Mononuclear cell (primary cell): ENCODE data around the gene TGOLN2. TPM values are rescaled to one million over a fixed set of nuclear protein-coding genes. Genes with fewer than 3 reads are reported as not detected.
"Not testable (repeated sequence)": the region's sequence is repeated elsewhere in the genome, so short reads cannot be mapped to it uniquely, and the experiment has no call there.

Experiments used
- H3K27me3 ChIP-seq: 2 replicates; pipeline ENCODE4 v1.6.0; 2011; ENCODE audit warnings: low read length, control low read depth; ENCODE audit not compliant: insufficient read depth
- H3K4me1 ChIP-seq: 2 replicates; pipeline ENCODE4 v1.5.1; 2011; ENCODE audit warnings: mild to moderate bottlenecking, low read length, control low read depth; ENCODE audit not compliant: insufficient read depth
- H3K4me3 ChIP-seq: 2 replicates; pipeline ENCODE4 v1.5.1; 2011; ENCODE audit warnings: mild to moderate bottlenecking, low read length, moderate library complexity
- H3K9me3 ChIP-seq: 2 replicates; pipeline ENCODE4 v1.5.1; 2011; ENCODE audit warnings: low read depth, mild to moderate bottlenecking, control low read depth, low read length
- total RNA-seq: library from RNA; depleted of rRNA; stranded (reverse); fragments of >200 nt; gene quantifications from one replicate; pipeline ENCODE4 v1.2.3, GENCODE V29; 2012

Gene TGOLN2
- 154 TPM for total RNA-seq

DNA sequence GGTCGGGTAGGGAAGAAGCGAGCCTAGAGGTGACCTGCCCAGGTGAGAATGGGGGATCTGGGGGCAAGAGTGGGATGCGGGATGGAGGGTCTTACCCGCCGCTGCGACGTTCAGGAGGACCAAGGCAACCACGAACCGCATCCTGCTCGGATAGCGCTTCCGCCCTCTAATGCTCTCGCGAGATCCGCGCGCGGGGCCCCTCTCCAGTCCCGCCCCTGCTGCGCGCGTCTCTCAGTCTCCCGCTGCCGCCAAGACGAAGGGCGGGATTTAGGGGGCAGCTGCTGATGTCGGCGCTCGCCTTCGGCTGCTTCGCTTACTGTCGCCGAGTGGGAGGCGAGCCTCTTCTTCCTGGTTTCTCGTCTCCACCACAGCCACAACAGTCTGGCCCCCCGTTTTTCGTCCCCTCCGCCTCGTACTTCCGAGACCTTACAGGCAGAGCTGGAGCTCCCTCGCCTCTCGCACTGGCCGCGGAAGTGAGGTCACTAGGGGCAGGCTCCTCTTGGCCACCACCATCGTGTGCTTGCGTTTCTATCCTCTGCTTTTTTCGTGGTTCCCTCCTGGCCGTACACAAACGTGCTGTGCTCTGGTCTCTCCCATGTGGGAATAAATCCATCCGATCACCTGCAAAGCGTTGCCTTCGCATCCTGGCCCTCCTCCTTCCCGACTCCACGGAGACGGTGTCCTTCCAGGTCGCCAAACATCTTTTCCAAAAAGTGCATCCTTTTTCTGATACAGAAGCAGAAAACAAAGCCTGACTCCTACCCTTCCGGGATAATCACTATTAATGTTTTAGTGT lies at the start of gene TGOLN2:
Gene TGOLN2, minus strand, starts transcription at position 168 of the 796 bp plus-strand sequence. Its CDS starts 27 bp downstream, at position 141.
- Histone ChIP-seq H3K9me3 (no peaks in the 10 kb centered on the region), H3K4me3 (peak within 1 kb of the TSS; percentile 84), H3K27me3 (no peaks in the 10 kb centered on the region), H3K4me1 (peaks cover 47% of the 10 kb centered on the region)

DNA sequence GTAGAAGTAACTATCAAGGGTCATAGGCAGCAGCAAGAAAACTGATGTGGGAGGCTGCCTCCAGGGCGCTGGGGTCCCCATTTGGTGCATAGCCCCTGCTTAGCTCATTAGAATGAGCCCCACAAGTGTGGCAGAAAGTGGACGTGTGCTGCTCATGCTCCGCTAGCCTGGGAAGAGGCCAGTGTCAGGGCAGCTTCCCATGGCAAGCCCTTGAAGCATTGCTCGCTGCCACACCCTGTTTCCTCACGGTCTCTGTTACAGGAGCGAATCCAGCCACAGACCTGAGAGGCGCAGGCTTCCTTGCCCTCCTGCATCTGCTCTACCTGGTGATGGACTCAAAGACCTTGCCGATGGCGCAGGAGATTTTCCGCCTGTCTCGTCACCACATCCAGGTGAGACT lies 49.3 kb upstream of the TGOLN2 start:
- no peaks in the 10 kb centered on the region for H3K27me3 ChIP-seq
- no peaks in the 10 kb centered on the region for H3K4me1 ChIP-seq
- H3K9me3 ChIP-seq, result peaks cover 6% of the 10 kb centered on the region
- H3K4me3 ChIP-seq, result no peak overlapping the region

DNA sequence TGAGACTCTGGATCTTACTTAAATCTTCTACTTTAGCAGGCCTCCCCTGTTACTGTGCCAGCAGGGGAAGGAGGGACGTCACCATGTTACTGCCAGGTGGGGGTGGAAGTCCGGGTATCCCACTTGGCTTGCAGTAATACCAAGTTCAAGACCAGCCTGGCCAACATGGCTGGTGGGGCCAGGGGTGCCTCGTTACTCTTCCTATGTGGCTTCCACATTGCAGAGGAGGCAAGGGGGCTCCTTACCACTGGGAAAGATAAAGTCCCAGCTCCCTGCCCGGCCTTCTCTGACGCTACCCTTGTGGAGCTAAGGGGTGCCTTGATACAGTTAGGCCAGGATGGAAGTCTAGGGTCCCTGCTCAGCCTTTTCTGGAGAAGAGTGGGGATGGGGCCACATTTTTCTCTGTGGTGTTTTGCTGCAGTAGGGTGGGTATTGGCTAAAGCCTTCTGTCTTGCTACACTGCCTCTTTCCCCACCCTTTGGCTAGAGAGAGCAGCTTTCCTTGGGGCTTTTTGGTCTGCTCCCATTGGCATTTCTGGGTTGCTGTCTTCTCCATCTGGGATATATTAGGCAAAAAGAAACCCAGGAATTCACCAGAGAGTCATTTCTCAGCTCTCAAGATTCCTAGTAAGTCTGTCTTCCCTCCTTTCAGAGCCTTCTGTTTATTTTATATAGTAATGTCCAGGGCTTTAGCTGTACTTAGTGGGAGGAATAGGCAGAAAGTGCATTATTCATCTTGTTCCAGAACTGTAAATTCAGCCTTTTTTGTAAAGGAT lies 48.7 kb upstream of the TGOLN2 start:
- Histone ChIP-seq H3K4me3 (no peak overlapping the region), H3K4me1 (no peaks in the 10 kb centered on the region), H3K9me3 (peaks cover 6% of the 10 kb centered on the region), H3K27me3 (no peaks in the 10 kb centered on the region)

DNA sequence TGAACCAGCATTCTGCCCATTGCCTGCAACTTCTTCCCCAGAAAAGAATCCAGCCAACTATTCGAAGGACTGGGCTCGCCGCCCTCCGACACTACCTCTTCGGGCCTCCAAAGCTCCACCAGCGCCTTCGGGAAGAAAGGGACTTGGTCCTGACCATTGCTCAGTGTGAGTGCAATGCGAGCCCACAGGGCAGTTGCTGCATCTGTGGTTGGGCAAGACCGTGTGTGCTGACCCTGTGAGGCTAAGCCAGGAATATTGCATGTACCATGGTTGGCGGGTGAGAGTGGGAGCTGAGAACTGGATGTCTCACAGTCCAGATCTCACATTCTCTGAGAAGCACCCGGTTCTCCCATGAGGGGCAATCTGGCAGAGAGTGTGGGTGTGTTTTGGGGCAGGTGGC lies 43.3 kb upstream of the TGOLN2 start:
- Histone ChIP-seq H3K9me3 (no peaks in the 10 kb centered on the region), H3K27me3 (no peaks in the 10 kb centered on the region), H3K4me1 (no peaks in the 10 kb centered on the region), H3K4me3 (no peak overlapping the region)

DNA sequence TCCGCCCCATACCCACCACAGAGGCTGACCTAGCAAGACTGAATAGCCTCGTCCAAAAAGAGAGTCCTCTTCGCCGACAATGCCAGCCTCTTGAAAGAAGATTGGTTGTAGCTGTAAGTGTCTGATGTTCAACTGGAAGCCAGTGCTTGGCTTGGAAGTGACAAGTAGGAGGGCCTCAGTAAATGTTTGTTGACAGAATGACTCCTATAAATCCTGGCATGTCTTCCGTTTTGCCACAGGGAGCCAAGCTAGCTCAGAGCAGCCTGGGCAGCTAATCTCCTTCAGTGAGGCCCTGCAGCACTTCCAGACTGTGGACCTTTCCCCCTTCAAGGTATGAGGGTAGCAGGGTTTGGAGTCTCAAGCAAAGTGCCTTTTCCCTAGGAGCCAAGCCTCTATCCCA lies 41.7 kb upstream of the TGOLN2 start:
- Histone ChIP-seq H3K9me3 (no peaks in the 10 kb centered on the region), H3K4me3 (no peak overlapping the region), H3K27me3 (no peaks in the 10 kb centered on the region), H3K4me1 (no peaks in the 10 kb centered on the region)

DNA sequence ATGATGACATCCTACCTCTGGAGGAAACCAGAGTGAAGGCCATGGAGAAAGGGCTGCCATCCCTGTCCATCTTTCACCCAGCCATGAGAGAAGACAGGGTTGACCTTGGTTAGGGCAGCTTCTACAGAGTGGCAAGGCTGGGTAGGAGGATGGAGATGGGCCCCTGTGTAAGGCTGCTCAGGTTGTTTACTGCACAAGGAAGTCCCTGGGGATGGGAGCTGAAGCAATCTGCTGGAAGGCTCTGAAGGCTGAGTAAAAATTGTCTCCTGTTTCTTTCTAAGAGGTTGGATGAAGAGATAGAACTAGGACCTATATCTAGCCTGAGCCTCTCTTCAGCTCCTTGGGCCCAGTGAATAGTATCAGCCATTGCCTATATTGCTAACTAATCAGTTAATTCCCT lies 41.1 kb upstream of the TGOLN2 start:
- Histone ChIP-seq H3K9me3 (no peaks in the 10 kb centered on the region), H3K27me3 (no peaks in the 10 kb centered on the region), H3K4me1 (no peaks in the 10 kb centered on the region)

DNA sequence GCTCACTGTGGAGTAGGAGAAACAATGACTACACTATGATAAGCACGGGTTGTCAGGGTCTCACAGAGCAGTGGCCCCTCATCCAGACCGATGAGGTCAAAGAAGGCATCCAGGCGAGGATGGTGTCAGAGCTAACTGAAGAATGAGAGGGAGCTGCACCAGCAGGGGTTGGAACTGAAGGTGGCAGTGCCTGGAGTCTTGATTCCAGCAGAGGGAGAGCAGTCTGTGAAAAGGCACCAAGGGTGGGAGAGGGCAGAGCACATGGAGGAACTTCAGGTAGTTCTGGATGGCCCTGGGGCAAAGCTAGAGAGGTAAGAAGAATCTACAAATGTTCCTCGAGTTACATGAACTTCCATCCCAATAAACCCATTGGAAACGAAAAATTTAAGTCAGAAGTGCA lies 39.4 kb upstream of the TGOLN2 start:
- H3K27me3 ChIP-seq, result no peaks in the 10 kb centered on the region
- no peak overlapping the region for H3K4me3 ChIP-seq
- H3K9me3 ChIP-seq, result no peaks in the 10 kb centered on the region
- H3K4me1 ChIP-seq, result no peaks in the 10 kb centered on the region

More for the DNA sequence above, 41.1 kb upstream of the TGOLN2 start:
- no peak overlapping the region for H3K4me3 ChIP-seq

DNA sequence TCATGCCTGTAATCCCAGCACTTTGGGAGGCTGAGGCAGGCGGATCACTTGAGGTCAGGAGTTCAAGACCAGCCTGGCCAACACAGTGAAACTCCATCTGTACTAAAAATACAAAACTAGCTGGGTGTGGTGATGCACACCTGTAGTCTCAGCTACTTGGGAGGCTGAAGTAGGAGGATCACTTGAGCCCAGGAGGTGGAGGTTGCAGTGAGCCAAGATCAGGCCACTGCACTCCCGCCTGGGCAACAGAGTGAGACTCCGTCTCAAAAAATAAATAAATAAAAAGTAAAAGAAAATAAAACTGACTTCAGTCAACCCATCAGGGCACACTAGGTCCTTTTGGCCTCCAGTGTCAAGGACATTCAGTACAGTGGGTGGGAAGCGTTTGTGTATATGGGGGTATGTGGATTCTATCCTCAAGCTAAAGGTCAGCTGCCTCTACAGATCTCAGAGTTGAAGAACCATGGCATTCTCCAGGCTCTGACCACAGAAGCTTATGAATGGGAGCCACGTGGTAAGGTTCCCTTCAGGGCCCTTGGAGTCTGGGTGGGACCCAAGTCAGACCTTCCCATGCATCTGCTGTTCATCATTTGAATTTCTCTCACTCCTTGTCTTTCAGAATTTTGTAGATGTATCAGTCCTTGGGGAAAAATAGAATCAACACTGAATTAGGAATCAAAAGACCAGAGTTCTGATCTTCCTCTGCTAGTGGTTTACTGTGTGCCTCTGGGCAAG lies 35.0 kb upstream of the TGOLN2 start:
- not testable (repeated sequence) for H3K9me3 ChIP-seq, H3K4me1 ChIP-seq

DNA sequence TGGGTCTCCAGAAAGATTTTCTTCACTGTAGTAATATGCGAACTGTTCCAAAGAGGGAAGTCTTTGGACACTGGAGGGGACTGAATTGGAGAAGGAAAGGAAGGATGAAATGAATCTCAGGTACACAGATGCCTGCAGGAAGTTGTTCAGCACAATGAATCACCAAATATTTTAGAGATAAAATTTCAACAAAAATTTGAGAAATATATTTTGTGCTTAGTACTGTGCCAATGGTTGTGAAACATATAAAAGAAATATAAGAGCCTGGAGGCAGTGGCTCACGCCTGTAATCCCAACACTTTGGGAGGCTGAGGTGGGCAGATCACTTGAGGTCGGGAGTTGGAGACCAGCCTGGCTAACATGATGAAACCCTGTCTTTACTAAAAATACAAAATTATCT lies 29.9 kb upstream of the TGOLN2 start:
- no peak overlapping the region for H3K4me3 ChIP-seq
- H3K4me1 ChIP-seq, result peaks cover 22% of the 10 kb centered on the region

More for the DNA sequence above, 35.0 kb upstream of the TGOLN2 start:
- not testable (repeated sequence) for H3K27me3 ChIP-seq, H3K4me3 ChIP-seq

DNA sequence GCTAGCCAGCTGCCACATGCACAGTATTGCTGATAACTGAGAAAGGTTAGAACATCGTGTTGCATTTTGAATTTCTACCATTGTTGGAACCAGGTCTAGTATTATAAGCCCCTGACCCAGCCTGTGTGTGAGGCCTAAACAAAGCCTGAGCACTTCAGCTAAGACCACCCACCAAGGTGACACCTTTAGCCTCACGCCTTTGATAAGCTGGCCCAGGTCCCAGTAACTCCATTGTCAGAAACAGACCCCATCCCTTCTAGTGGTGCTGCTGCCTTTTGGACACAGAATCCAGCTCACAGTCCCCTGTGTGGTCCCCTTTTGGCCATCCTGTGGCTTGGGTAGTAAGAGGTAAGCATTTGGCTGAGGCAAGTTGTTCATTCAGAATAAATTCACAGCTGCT lies 28.4 kb upstream of the TGOLN2 start:
- Histone ChIP-seq H3K4me3 (no peak overlapping the region), H3K4me1 (peaks cover 22% of the 10 kb centered on the region), H3K27me3 (no peaks in the 10 kb centered on the region), H3K9me3 (no peaks in the 10 kb centered on the region)

More for the DNA sequence above, 29.9 kb upstream of the TGOLN2 start:
- Histone ChIP-seq H3K27me3 (no peaks in the 10 kb centered on the region), H3K9me3 (no peaks in the 10 kb centered on the region)

DNA sequence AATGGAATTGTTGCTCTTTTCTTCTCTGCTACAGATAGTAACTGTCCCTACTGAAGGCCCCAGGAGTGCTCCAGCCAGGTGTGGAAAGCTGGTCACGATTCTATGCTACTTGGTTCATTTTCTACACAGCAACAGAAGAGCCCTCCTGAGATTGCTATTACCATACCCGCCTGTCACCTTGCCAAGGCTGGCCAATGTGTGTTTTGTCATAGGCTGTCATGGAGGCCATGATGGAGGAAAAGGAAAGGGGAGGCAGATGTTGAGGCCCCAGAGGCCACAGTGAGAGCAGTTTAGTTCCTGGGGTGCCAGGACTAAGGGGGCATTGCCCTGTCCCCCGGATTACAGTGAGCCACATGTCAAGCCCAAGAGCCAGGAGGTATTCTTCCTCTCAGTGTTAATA lies 27.7 kb upstream of the TGOLN2 start:
- H3K4me3 ChIP-seq, result peak overlapping the region; percentile 96
- no peaks in the 10 kb centered on the region for H3K27me3 ChIP-seq
- H3K9me3 ChIP-seq, result no peaks in the 10 kb centered on the region
- H3K4me1 ChIP-seq, result peaks cover 22% of the 10 kb centered on the region

DNA sequence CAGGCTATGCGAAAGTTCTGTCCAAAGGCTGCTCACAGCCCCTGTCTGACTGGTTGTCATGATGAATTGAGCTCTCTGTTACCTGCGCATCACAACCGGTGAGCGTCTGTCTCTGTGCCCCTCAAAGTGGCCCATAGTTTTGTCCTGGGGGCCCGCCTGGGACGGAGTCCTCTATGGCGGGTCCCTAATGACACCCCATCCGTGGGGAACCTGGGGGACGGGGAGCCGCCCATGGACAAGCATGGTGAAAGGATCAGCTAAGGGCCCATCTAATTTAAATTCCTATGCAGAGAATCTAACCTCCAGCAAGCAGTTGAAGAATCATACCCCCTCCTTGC lies 27.3 kb upstream of the TGOLN2 start:
- Histone ChIP-seq H3K9me3 (no peaks in the 10 kb centered on the region), H3K4me1 (peaks cover 22% of the 10 kb centered on the region), H3K4me3 (peak overlapping the region; percentile 96), H3K27me3 (no peaks in the 10 kb centered on the region)

DNA sequence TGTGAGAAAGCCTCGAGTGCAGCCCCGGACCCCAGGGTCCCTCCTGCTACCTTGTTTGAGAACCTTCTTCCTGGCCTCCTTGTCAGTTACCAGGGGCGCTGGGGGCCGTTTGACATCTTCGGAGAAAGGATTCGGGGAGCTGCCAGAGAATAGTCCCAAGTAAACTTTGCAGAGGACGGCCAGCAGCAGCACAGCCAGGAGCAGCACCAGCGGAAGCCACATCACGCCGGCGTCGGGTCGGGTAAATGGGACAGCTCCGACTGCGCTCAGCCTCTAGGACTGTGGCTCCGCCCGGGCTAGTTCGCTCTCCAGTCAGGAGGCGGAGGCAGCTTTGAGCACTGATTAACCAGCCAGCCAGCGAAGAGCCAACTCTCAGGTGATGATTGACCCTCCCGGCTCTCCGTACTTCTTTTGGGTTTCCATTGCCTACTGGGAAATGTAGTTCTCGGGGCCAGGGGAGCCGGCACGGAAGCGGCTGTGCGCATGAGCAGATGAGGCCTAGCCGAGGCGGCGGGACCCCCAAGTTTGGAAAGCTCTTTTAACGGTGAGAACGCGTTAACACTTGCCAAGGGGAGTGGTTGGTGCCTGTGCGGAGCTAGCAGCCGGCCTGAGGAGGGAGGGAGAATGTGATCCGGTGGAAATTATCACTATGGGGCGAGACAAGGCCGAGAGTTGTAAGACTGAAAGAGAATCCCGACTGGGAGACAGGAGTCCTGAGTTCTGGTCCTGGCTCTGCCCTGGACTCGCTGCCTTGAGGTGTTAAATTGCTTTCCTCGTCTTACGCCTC lies 26.7 kb upstream of the TGOLN2 start, which contains the start of the genes ELMOD3 and RETSAT:
Gene ELMOD3, plus strand, starts transcription at position 484 of the 787 bp plus-strand sequence. CDS start 2,430 bp downstream, outside the sequence.
Gene RETSAT, minus strand, starts transcription at position 243 of the 787 bp plus-strand sequence. Its CDS starts 21 bp downstream, at position 222.
- Histone ChIP-seq H3K27me3 (no peaks in the 10 kb centered on the region), H3K4me3 (peak within 1 kb of the TSS; percentile 96), H3K4me1 (peaks cover 22% of the 10 kb centered on the region), H3K9me3 (no peaks in the 10 kb centered on the region)

DNA sequence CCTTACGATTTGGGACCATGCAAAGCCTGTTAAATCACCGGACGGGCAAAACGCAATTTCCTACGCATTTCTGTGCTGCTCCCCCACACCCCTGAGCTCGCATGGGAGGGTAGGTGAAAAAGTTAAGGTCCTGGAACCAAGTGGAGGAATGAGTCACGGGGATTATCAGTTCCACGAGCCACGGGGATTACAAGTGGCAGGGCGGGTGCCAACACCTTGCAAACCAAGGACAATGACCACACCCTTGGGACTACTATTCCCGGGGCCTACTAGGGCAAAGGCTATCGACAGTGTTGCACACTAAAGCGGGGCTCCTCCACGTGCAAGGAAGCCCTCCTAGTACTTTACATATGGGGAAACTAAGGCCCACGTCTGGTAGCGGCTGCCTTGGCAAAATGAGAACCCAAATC lies 26.1 kb upstream of the TGOLN2 start:
- Histone ChIP-seq H3K9me3 (no peaks in the 10 kb centered on the region), H3K4me3 (peak overlapping the region; percentile 96), H3K27me3 (no peaks in the 10 kb centered on the region), H3K4me1 (peaks cover 22% of the 10 kb centered on the region)
